CD4-positive, alpha-beta T cell treated with Interleukin-21 for 1 hour (primary cell): ENCODE data around the gene ZNF770.
A peak's percentile ranks its signal among the peaks of the same experiment; 100 is the strongest.

Experiments used
- DNase-seq: peaks from one replicate; pipeline ENCODE4 v3.0.0-alpha.2; 2020

ZNF770 gene

DNA sequence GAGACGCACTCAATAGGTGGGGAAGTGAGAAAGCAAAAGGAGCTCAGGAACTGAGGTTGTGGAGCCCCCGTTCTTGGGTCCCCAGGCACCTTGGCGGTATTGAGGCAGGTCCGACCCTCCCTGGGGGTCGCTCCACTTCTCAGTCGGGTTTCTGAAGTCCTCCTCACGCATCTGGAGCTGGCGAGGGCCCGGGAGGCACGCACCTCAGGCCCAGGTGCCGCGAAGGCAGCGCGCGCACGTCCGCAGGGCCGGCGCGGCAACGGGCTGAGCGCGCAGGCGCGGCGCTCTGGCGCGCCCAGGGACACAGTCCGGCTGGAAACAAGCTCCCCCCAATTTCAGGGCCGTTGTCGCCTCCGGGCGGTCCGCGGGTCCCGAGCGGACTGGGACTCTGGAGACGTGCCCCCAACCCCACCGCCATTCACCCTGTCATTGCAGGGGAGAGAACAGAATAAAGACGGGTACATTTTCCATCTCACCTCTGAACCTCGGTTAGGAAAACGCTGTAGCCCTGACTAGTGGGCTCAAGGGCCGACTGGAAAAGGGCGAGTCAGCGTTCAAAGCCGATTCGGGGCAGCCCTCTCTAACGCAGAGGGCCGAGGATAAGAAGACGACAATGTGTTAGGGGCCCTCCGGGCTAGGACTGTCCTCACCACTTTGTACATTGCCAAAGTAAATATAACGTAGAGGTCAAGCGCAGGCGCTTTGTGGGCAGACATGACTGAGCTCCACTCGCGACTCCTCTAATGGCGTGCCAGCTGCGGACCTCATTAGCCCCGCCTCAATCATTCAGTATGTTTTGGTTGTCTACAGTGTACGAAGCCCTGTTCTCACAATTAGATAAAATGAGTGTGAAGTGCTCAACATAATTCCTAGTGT is at the start of gene ZNF770:
TSS of gene ZNF770 (minus strand) at position 261 of the 876 bp plus-strand sequence. CDS start 4,853 bp downstream, outside the sequence.
- peak; percentile 88 for DNase-seq

- DNase-seq, result no peak
Observed at GRCh38 chr15:35028235-35028984, 40.3 kb upstream of the ZNF770 start.

DNA sequence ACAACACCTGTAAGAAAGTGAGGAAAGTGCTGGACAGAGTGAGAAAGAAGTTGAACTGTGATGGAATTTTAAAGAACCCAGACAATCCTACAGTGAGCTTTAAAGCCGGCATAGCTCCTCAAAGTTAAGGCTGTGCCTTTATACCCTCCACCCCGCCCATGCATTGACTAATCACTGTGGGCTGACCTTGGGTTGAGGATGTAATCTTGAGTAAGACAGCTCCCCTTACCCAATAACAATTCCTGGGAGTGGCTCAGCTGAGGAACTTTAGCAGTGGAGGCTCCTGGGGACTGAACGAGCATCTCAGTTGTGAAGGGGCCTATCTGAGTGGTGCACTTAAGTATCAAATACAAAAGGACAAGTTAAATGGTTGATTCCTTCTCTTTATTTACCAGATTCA is 35.7 kb upstream of the ZNF770 start:
- DNase-seq, result peak; percentile 0

GRCh38 chr15:35020974-35021373 is 32.9 kb upstream of the ZNF770 start:
- no peak for DNase-seq

DNA sequence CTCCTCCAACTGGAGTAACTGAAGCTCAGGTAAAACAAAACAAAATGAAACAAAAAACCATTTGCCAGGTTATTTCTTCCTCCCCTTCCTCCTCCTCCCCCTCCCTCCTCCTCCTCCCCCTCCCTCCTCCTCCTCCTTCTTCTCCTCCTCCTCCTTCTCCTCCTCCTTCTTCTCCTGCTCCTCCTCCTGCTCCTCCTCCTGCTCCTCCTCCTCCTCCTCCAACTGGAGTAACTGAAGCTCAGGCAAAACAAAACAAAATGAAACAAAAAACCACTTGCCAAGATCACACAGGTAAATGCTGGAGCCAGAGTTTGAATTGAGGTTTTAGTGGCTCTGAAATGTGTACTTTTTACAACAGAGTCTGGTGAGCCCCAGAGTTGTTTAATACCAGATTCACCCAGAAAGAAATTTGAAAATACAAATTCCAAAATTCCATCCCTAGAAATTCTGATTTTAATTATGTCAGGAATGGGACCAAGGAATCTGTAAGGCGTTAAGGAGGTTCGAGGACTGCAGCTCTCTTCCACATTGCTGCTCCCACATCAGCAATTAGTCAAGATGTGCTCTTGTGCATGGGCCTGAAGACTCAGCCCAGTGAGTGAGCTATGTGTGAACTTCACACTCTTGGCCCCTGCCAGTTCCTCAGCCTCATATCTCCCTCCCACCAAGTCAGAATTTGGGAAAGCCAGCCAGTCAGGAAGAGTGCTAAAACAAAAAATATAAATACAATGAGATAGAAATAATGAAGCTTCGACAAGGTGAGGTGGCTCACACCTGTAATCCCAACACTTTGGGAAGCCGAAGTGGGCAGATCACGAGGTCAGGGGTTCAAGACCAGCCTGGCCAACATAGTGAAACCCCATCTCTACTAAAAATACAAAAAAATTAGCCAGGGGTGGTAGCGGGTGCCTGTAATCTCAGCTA is 31.6 kb upstream of the ZNF770 start:
- DNase-seq, result no peak

DNA sequence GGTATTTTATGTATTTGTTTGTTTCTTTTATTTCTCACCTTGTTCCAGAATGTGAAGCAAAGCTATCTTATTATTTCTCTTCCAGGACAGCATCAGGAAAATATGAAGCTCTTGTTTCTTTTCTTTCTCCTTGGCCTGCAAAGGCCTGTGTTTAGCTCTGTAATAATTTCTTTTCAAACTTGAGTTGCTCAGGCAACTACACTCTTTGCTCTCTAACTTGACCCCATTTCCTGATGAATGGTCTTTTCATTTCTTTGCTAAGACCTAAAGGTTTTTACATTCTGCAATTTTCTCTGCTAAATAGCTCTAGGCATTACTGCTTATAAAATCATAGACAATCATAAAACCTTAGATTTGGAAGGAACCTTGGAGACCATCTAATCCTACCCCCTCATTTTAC is 26.2 kb upstream of the ZNF770 start:
- DNase-seq, result no peak

GRCh38 chr15:35013370-35013769 is 25.3 kb upstream of the ZNF770 start:
- DNase-seq, result no peak

DNA sequence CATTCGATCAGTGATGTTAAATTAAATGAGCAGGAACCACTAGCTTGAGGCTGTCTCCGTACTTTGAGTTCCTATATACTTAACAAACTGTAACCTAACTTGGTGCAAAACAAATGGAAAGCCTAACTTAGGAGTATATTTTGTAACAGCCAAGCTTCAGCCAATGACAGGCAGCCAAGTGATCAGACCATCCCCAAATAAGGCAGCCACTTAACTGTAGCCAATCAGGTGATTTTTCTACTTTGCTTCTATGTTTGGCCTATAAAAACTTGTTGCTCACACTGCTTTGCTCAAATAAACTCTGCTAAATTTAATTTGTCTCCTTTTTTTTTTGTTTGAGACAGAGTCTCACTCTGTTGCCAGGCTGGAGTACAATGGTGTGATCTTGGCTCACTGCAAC is 19.3 kb upstream of the ZNF770 start:
- no peak for DNase-seq

DNA sequence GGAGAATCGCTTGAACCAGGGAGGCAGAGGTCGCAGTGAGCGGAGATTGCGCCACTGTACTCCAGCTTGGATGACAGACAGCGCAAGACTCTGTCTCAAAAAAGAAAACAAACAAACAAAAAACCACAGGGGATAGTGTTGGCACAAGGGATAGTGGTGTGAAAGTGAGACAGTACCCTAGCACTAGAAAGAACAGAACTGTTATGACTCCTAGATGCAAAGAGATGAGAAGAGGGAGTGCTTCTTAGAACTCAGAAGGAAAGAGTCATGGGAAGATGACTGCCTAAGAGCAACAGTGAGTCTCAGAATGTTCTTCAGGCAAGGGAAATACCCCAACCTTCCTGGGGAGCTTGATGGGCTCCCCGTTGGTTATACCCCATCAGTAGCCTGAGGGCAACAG is 17.8 kb upstream of the ZNF770 start:
- DNase-seq, result no peak

DNA sequence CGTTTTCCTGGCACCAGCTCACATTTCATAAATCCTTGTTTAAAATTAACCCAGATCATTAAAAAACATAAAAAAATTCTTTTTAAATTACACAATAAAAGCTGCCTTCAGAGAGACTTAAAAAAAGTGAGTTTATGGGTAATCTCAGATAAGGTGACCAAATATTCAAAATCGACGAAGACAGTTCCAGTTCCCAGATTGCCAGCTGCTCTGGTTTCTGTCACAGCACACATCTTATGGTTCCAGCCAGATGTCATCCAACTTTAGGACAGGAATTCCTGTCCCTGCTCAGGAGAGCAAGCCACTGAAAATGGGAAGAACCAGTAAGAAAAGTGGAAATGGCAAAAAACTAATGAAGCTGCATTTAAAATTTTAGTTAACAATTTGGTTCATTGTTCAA is 15.8 kb upstream of the ZNF770 start:
- DNase-seq, result no peak

- no peak for DNase-seq
Observed at GRCh38 chr15:35000511-35000910, 12.4 kb upstream of the ZNF770 start.

GRCh38 chr15:34999906-35000305 is 11.8 kb upstream of the ZNF770 start:
- no peak for DNase-seq

GRCh38 chr15:34994925-34995324 is 6.8 kb upstream of the ZNF770 start:
- no peak for DNase-seq

DNA sequence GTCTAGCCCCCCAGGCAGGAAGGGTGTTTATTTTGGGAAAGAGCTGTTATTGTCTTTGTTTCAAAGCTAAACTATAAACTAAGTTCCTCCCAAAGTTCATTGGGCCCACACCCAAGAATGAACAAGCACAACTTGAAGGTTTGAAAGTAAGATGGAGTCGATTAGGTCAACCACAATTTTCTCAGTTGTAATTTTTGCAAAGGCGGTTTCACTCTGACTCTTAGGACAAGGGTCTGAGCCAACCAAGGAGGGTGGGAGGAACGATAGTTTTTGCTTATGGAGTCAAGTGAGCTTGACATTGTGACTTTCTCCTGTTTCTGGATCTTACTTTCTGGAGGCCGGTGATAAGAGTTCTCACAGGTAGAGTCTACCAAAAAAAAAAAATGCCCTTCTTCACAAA is 5.8 kb upstream of the ZNF770 start:
- no peak for DNase-seq

DNA sequence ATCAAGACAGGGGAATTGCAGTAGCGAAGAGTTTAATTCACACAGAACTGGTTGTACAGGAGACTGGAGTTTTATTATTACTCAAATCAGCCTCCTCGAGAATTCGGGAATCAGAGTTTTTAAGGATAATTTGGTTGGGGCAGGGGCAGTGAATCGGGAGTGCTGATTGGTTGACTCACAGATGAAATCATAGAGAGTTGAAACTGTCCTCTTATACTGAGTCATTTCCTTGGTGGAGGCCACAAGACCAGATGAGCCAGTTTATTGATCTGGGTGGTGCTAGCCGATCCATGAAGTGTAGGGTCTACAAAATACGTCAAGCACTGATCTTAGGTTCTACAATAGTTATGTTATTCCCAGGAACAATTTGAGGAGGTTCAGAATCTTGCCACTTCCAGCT is 5.3 kb upstream of the ZNF770 start:
- no peak for DNase-seq

DNA sequence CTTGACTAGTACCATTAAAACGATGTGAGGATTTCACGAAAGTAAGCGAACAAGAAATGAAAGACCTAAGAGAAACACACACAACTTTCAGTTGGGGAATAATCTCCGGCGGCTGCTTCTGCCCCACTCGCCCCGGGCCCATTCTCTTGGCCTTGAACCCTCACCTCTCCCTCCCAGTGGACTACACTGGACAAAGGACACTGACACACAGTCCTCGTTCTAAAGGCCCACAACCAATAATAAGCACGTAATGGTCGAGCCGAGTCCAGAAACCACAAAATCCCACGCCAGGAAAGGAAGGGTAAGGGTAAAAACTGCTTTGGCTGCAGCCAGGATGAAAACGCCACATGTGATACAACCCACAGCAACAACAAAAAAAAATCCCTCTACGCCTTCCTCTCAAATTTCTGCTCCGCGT is 469 bp downstream of the ZNF770 start:
- no peak for DNase-seq

DNA sequence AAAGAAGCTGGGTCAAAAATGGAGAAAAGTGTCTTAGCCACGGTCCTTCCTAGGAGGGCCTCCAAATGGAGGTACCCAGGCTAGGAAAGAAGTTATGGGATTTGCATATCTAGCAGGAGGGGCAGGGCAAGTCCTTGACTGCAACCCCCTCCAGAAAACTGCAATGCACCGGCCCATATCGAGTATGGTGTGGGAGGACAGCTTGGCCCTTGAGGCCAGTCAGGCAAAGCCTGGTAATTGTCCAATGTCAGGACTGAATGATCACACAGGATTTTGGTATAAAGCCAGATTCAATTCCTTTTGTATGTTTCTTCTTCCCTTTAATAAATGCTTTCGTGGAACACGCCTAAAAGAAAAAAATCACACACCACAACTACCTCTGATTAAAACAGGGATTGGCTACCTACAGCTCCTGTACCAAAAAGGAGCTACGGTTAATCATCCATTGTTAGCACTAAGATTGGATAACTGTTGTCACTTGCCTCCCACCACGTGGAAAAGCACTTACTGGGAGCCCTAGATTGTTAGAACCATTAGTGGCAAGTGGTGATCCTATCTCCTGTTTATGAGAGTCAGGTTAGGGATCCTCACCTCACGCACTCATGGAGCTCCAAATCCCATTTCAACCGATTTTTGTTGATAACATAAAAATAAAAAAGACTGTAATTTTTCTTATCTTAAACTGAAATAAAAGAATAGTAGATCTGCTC is 1.2 kb downstream of the ZNF770 start:
- DNase-seq, result no peak

GRCh38 chr15:34986326-34986725 is 1.8 kb downstream of the ZNF770 start:
- no peak for DNase-seq

GRCh38 chr15:34984889-34985630 is 3.0 kb downstream of the ZNF770 start:
- DNase-seq, result peak; percentile 27

DNA sequence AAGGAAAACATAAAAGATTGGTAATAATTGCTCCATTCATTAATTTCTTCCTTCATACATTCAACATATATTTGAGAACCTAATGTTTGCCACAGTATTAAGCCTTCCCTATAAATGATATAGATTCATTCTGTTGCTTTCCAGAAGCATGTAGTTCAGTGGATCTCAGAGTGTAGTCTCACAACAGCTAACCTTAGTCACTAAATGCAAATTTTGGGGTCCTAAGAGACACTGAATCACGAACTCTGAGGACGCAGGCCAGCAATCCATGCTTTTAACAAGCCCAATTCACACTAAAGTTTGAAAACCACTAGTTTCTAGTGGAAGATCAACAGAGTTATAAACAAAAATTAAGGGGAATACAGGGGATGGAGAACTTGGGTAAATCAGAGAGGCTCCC is 11.3 kb downstream of the ZNF770 start:
- no peak for DNase-seq

DNA sequence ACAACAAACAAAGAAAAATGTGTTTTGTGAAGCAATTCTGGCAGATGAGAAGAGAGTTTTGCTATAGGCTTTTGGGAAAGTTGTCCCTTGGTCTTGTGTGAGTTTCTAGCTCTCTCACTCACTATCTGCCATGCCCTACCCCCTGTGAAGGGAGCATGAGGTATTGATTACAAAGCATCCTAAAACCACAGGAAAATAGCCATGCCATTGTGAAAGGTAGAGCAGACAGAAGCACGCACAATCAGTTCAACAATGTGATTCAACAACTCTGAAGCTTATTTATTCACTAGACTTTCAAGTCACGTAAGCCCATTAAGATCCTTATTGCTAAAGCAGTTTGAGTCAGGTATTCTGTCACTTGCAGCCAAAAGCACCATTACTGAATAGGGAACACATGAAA is 12.0 kb downstream of the ZNF770 start:
- DNase-seq, result no peak

DNA sequence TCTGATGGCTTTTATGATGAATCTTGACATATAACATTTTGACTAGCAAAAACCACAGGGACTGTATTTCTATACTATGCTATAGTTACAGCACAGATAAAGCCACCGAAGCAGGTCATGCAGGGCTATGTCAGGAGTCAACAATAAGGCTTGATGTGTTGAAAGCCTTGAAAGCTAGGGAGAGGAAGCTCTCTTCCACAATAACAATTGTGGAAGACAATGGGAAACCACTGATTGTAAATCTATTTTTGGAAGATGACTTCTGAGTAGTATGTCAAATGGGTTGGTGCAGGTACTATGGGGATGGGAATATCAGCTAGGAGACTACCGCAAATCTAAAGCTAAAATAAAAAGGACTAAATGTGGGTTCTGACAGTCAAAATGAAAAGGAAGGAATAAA is 14.6 kb downstream of the ZNF770 start:
- DNase-seq, result no peak
